Measurements from ENCODE around the gene DCLK1. TPM values are rescaled to one million over a fixed set of nuclear protein-coding genes. Genes with fewer than 3 reads are reported as not detected.

The DCLK1 gene
- total RNA-seq, 1 experiment from 2014 or later = 36.2 TPM

GRCh38 chr13:36125841-36126240 is 5.3 kb downstream of the DCLK1 start:
- no peak overlapping the region for H3K4ac ChIP-seq (ENCODE audit: low read depth, low read length)
- H3K4me2 ChIP-seq (ENCODE audit: insufficient read depth, insufficient read length, low read length) = no peak overlapping the region
- no peaks in the 10 kb centered on the region for H3K36me3 Mint-ChIP-seq (ENCODE audit: insufficient read depth in 1 of 3, low read depth in 3 of 3)
- H4K8ac ChIP-seq (replicated peaks; ENCODE audit: insufficient read length, low read depth, low read length) = no peak overlapping the region
- peaks cover 31% of the 10 kb centered on the region for H3K27me3 Mint-ChIP-seq (ENCODE audit: low read depth)
- H3K4me3 Mint-ChIP-seq = no peak overlapping the region
- H2BK20ac ChIP-seq (ENCODE audit: low read depth, low read length, poor library complexity, severe bottlenecking) = no peak overlapping the region
- no peak overlapping the region for H2AK5ac ChIP-seq (ENCODE audit: insufficient read length, low read length)
- H3K79me2 ChIP-seq (ENCODE audit: insufficient read depth, low read length) = no peaks in the 10 kb centered on the region
- no peak overlapping the region for H2BK120ac ChIP-seq (ENCODE audit: low read depth, low read length, poor library complexity, severe bottlenecking)
- no peaks in the 10 kb centered on the region for H3K9me3 Mint-ChIP-seq
- no peaks in the 10 kb centered on the region for H3K9me3 ChIP-seq (ENCODE audit: control insufficient read depth, low read depth, low read length)
- H3K56ac ChIP-seq (ENCODE audit: insufficient read length, low read depth, low read length) = no peak overlapping the region
- no peak overlapping the region for H3K23ac ChIP-seq (ENCODE audit: insufficient read length, low read depth, low read length)
- H2BK5ac ChIP-seq (ENCODE audit: insufficient read length, low read length) = no peak overlapping the region
- no peak overlapping the region for H3K27ac ChIP-seq (ENCODE audit: insufficient read length, low read depth, low read length)
- H4K5ac ChIP-seq (ENCODE audit: insufficient read length, low read depth, low read length) = no peak overlapping the region
- H3T11ph ChIP-seq (ENCODE audit: low read length) = no peak overlapping the region
- no peak overlapping the region for H2AFZ ChIP-seq (ENCODE audit: low read length)
- H3K4me1 Mint-ChIP-seq = peaks cover 7 to 8% of the 10 kb centered on the region in 2 experiments
- H3K18ac ChIP-seq (ENCODE audit: insufficient read length, low read depth, low read length) = no peak overlapping the region
- H4K20me1 ChIP-seq (ENCODE audit: control insufficient read depth, insufficient read depth, insufficient read length) = no peaks in the 10 kb centered on the region
- peaks cover 12% of the 10 kb centered on the region; the same call in 1 of the 2 replicates for H3K27me3 ChIP-seq (ENCODE audit: insufficient read depth, low read length)
- H3K79me1 ChIP-seq (ENCODE audit: insufficient read depth, low read depth, low read length, poor library complexity, severe bottlenecking) = no peaks in the 10 kb centered on the region
- H3K27ac Mint-ChIP-seq = no peak overlapping the region
- H3K14ac ChIP-seq (ENCODE audit: insufficient read depth, low read length) = no peak overlapping the region
- DNase-seq = no peak
- H3K23me2 ChIP-seq (ENCODE audit: insufficient read length, low read depth, low read length, poor library complexity, severe bottlenecking) = peaks cover 5% of the 10 kb centered on the region
- H4K91ac ChIP-seq (ENCODE audit: insufficient read length, low read depth, low read length) = no peak overlapping the region
- H3K4me1 ChIP-seq (ENCODE audit: insufficient read depth, low read length) = no peaks in the 10 kb centered on the region
- H2BK12ac ChIP-seq (ENCODE audit: insufficient read length, low read depth, low read length) = no peak overlapping the region
- no peak overlapping the region for H2BK15ac ChIP-seq (ENCODE audit: low read depth, low read length)
- TF ChIP-seq CTCF (conservative IDR thresholded peaks at IDR 0.05) = no peak
- no CpG with 5 or more reads among the region's 28 CpGs for WGBS (ENCODE audit: extremely low coverage, insufficient read length, low lambda C conversion rate)
- H3K9ac ChIP-seq (ENCODE audit: extremely low read depth, insufficient read length, low read length) = no peak overlapping the region
